Right lobe of liver (tissue), 4 donors: ENCODE results near the gene MARCHF7.

ENCODE experiments used
- CTCF ChIP-seq, 4 donors: fragments of 200-600 bp in 3 of 4; fragments of 450-650 bp in 1 of 4; IDR thresholded peaks; one replicate each; pipeline versions ENCODE4 v1.5.1 to v1.8.0; 2016 to 2022; ENCODE audit warnings: antibody characterized with exemption in 4 of 4, mild to moderate bottlenecking in 2 of 4
- POLR2A ChIP-seq: fragments of 450-650 bp; IDR thresholded peaks from one replicate; pipeline ENCODE4 v1.6.1; 2017; ENCODE audit warnings: antibody characterized with exemption, mild to moderate bottlenecking
- donor health status: DM: no; HTN: no; CAD: no.
- donor health status: DM: no; HTN: no; CAD: no.
- donor health status: DM: no; HTN: yes; CAD: no.

DNA sequence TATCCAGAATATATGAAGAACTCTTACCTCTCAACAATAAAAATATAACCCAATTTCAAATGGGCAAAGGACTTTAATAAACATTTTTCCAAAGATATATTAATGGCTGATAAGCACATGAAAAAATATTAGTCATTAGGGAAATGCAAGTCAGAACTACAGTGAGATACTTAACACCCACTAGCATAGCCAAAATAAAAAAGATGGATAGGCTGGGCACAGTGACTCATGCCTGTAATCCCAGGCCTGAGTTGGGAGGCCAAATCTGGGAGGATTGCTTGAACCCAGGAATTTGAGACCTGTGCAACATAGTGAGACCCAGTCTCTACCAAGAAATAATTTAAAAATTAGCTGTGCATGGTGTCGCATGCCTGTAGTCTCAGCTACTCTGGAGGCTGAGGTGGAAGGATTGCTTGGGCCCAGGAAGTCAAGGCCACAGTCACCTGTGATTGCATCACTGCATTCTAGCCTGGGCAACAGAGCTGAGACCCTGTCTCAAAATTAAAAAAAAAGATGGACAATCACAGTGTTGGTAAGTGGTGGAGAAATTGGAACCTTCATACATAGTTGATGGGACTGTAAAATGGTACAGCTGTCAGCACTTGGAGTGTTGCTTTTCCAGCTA lies 25.1 kb downstream of the MARCHF7 start:
- TF ChIP-seq CTCF (IDR thresholded peaks at IDR 0.05): no peak
- TF ChIP-seq POLR2A: no peak
